Upper lobe of right lung (tissue), 1 donor: ENCODE results near the gene NEK8. TPM values are rescaled to one million over a fixed set of nuclear protein-coding genes. Genes with fewer than 3 reads are reported as not detected.
"Not testable (repeated sequence)": the region's sequence is repeated elsewhere in the genome, so short reads cannot be mapped to it uniquely, and the experiment has no call there.

Experiments used
- ATAC-seq: fragments of 200-7000 bp; cut with Tn5 transposase; one replicate; pipeline ENCODE4 v1.9.1; 2020; ENCODE audit warnings: mild to moderate bottlenecking, moderate library complexity
- DNase-seq: peaks from one replicate; pipeline ENCODE4 v3.0.0-alpha.2; 2020
- H3K27ac ChIP-seq: fragments of 200-600 bp; one replicate; pipeline ENCODE4 v1.8.0; 2022
- H3K27me3 ChIP-seq: fragments of 200-600 bp; one replicate; pipeline ENCODE4 v1.8.0; 2022; ENCODE audit warnings: mild to moderate bottlenecking
- H3K36me3 ChIP-seq: fragments of 200-600 bp; one replicate; pipeline ENCODE4 v1.8.0; 2022
- H3K4me1 ChIP-seq: fragments of 200-600 bp; one replicate; pipeline ENCODE4 v1.8.0; 2022
- H3K4me3 ChIP-seq: fragments of 200-600 bp; one replicate; pipeline ENCODE4 v1.8.0; 2022; ENCODE audit warnings: mild to moderate bottlenecking
- H3K9me3 ChIP-seq: fragments of 200-600 bp; one replicate; pipeline ENCODE4 v1.8.0; 2022
- intact Hi-C: fragments of 100-400 bp; cut with DNase I; formaldehyde crosslinking; loops from one replicate; pipeline ENCODE4 v1.11.0; 2022
- total RNA-seq: library from RNA; stranded (reverse); fragmentation: NEBNext Ultra II Directional; extraction: Animal tissue kit (Norgen Biotek cat#: 25700); gene quantifications from one replicate; pipeline ENCODE4 v1.2.1, GENCODE V29; 2021
- TF ChIP-seq, protein P1 (sequence below): fragments of 200-600 bp; IDR thresholded peaks from one replicate; pipeline ENCODE4 v1.8.0; 2022; ENCODE audit warnings: antibody characterized with exemption
- donor health status: DM: no; HTN: yes; CAD: no; lungs with severe emphysema.

The NEK8 gene
- total RNA-seq, 1 donor from 2014 or later = 8.4 TPM

GRCh38 chr17:28716740-28717577 is 11.6 kb upstream of the NEK8 start:
- Histone ChIP-seq H3K27ac (peak overlapping the region; percentile 86), H3K27me3 (no peaks in the 10 kb centered on the region), H3K36me3 (peaks cover 29% of the 10 kb centered on the region), H3K4me3 (peak overlapping the region; percentile 86), H3K9me3 (no peaks in the 10 kb centered on the region), H3K4me1 (peaks cover 36% of the 10 kb centered on the region)
- DNase-seq (peak; percentile 80), ATAC-seq (peak; percentile 1)
- TF ChIP-seq, protein P1, sequence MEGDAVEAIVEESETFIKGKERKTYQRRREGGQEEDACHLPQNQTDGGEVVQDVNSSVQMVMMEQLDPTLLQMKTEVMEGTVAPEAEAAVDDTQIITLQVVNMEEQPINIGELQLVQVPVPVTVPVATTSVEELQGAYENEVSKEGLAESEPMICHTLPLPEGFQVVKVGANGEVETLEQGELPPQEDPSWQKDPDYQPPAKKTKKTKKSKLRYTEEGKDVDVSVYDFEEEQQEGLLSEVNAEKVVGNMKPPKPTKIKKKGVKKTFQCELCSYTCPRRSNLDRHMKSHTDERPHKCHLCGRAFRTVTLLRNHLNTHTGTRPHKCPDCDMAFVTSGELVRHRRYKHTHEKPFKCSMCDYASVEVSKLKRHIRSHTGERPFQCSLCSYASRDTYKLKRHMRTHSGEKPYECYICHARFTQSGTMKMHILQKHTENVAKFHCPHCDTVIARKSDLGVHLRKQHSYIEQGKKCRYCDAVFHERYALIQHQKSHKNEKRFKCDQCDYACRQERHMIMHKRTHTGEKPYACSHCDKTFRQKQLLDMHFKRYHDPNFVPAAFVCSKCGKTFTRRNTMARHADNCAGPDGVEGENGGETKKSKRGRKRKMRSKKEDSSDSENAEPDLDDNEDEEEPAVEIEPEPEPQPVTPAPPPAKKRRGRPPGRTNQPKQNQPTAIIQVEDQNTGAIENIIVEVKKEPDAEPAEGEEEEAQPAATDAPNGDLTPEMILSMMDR = no peak
- intact Hi-C loops = no loop called here

- Histone ChIP-seq H3K4me1 (peaks cover 44% of the 10 kb centered on the region), H3K36me3 (peaks cover 37% of the 10 kb centered on the region), H3K4me3 (peak within 1 kb of the TSS; percentile 86), H3K27me3 (no peaks in the 10 kb centered on the region), H3K27ac (peak within 1 kb of the TSS; percentile 86), H3K9me3 (no peaks in the 10 kb centered on the region)
- intact Hi-C loops = no loop called here
- TF ChIP-seq, protein P1 = peak; percentile 38
- DNase-seq = peak; percentile 92
- ATAC-seq = peak; percentile 66
These were observed 10.8 kb upstream of the NEK8 start, which contains the start of gene RAB34 for GRCh38 chr17:28717578-28718332. RAB34 (minus strand) TSS chr17:28717868; CDS start chr17:28717266, 602 bp downstream.

- ATAC-seq (no peak), DNase-seq (no peak)
- H3K9me3 ChIP-seq = no peaks in the 10 kb centered on the region
- H3K27ac ChIP-seq = peak overlapping the region; percentile 86
- no peaks in the 10 kb centered on the region for H3K27me3 ChIP-seq
- TF ChIP-seq, protein P1 = no peak
- H3K4me1 ChIP-seq = peaks cover 49% of the 10 kb centered on the region
- peak overlapping the region; percentile 86 for H3K4me3 ChIP-seq
- intact Hi-C loops = no loop called here
- H3K36me3 ChIP-seq = peaks cover 44% of the 10 kb centered on the region
These were observed 10.1 kb upstream of the NEK8 start for GRCh38 chr17:28718333-28719020.

GRCh38 chr17:28719021-28719433 is 9.6 kb upstream of the NEK8 start:
- H3K36me3 ChIP-seq = peaks cover 44% of the 10 kb centered on the region
- intact Hi-C loops = no loop called here
- H3K4me3 ChIP-seq = peak overlapping the region; percentile 86
- ATAC-seq = no peak
- peaks cover 53% of the 10 kb centered on the region for H3K4me1 ChIP-seq
- DNase-seq = no peak
- no peaks in the 10 kb centered on the region for H3K27me3 ChIP-seq
- H3K9me3 ChIP-seq = no peaks in the 10 kb centered on the region
- TF ChIP-seq, protein P1 = no peak
- peak overlapping the region; percentile 86 for H3K27ac ChIP-seq

DNA sequence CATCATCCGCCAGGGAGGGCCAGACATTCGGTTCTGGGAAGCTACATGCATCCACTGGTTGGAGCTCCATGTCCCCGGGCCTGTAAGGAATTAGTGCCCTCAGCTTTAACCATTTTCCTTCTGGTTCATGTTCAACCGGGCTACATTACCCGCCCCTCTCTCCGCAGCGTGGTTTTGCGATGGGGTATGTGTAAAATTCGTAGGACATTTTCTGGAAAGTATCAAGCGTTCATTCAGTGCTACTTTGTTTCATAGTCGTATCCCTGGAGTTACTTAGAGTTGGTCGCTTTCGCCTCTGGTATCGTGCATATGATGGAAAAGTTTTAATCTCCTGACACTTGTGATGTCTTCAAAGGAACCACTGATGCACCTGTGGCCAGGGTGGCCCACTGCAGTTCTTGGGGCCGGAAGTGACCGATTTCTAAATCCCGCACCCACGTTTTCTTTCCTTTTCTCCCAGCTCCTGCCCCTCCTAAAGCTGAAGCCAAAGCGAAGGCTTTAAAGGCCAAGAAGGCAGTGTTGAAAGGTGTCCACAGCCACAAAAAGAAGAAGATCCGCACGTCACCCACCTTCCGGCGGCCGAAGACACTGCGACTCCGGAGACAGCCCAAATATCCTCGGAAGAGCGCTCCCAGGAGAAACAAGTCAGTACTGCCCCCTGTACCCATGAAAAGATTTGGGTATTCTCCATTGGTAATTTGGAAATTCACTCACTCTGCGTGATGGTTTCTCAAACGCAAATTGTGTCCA is 8.2 kb upstream of the NEK8 start:
- Histone ChIP-seq H3K4me1 (peaks cover 56% of the 10 kb centered on the region), H3K27ac (peak overlapping the region; percentile 86)
- intact Hi-C loops = no loop called here

DNA sequence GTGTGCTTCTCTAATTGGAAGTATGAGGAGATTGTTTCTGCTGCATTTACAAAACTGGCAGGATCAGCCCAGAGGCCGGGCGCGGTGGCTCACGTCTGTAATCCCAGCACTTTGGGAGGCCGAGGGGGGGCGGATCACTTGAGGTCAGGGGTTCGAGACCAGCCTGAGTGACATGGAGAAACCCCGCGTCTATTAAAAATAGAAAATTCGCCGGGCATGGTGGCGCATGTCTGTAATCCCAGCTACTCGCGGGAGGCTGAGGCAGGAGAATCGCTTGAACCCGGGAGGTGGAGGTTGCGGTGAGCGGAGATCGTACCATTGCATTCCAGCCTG is 7.6 kb upstream of the NEK8 start:
- H3K27me3 ChIP-seq, DNase-seq, ATAC-seq, H3K9me3 ChIP-seq, H3K27ac ChIP-seq, intact Hi-C loops: not testable (repeated sequence)
- Histone ChIP-seq H3K4me3 (peak overlapping the region; percentile 86), H3K36me3 (peaks cover 41% of the 10 kb centered on the region), H3K4me1 (peaks cover 60% of the 10 kb centered on the region)

More for the DNA sequence above, 8.2 kb upstream of the NEK8 start:
- peaks cover 41% of the 10 kb centered on the region for H3K36me3 ChIP-seq
- ATAC-seq = no peak
- DNase-seq = no peak
- TF ChIP-seq, protein P1 = no peak
- no peaks in the 10 kb centered on the region for H3K27me3 ChIP-seq
- H3K4me3 ChIP-seq = peak overlapping the region; percentile 86
- no peaks in the 10 kb centered on the region for H3K9me3 ChIP-seq
